SK-N-DZ (cell line): ENCODE results near the gene CDH13.

ENCODE experiments used
- DNase-seq: peaks from one replicate; pipeline ENCODE4 v3.0.0-alpha.2; 2015; ENCODE audit warnings: low spot score

CDH13 gene

DNA sequence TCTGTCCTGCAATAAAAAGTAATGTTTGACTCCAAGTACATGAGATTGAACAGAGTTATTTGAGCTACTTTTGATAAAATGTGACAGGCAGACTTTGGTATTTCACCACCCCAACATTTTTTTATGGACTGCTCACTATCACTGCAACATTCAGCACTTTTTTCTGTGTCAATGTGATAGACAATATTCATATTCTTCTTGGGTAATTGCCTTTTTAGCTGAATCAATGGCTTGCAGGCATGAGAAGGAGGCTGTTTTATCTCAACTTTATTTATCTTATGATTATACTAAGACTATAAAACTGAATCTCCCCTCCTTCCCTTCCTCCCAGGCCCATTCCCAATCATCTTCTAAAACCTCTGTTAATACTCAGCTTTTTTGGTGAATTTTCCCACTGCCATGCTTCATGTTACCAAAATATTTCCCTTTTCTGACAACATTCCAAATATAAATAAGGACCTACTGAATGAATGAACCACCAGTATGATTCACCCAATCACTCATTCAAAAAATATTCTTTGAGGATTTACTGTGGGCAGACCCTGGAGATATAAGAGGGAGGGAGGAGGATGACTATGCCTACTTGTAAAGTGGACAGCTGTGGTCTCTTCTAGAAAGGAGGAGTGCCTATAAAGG lies 67.6 kb downstream of the CDH13 start:
- no peak for DNase-seq

DNA sequence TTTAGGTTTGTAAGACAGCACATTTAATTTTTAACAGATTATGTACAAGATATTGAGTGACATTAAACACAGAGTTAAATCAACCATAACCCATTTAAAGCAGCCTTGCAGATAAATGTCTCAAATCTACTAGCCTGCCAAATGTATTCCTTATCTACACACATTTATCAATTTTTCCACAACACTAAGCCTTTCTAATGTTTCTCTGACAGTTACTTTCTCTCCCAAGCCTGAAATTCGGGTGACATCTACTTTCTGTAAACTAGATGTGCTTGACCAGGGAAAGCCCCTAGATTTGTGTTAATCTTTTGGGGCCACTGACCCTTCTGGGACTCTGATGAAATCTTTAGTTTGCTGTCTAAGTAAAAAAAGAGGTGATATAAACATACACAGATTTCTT lies 69.0 kb downstream of the CDH13 start:
- DNase-seq = peak; percentile 28

DNA sequence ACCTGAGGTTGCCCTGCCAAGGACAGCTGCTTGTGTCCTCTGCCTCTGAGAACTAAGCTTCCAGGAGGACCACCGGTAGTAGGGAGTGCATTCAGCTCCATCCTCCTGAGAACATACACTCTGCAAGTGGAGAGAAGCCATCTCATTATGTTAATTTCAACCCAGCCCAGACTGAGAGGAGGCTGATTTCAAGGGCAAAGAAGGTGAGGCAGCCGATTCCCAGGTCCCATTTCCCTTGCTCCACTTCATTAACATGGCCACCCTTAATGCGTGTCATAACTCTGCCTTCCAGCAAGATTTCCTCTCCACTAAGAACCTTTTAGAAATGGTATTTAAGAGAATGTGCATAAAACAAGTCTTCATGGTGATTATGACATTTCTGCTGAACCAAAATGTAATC lies 72.5 kb downstream of the CDH13 start:
- DNase-seq = no peak

DNA sequence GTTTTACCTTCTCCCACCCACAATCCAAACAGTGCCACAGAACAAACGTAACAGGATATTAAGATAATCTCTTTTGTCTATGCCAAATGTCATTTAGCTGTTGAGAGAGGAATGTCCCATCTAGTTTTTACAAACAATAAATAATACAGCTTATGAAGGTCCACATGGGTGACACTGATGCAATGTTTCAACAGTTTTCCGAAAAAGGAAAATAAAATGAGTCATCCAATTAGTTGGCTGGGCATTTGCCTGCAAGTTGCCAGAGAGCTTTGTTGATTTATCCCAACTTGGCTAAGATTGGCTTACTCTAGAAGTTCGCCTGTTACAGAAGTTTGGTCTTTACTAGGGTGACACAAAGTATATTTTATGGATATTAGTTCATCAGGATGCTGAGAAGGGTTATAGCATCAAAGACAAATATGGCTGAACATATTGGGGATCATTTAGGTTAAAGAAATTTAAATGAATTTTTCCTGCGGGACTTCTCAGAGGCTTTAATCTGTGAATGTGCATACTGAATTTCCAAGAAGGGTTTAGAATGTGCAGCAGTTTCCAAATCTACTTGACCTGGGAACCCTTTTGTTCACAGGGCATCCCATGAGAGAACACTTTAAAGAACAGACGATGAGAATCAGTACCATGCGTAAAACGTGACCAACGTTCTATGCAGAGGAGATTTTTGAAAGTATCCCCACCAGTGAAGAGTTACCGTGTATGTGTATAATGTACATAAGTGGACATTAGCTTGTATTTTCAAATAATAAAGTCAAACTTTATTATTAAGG lies 73.1 kb downstream of the CDH13 start:
- DNase-seq = no peak

DNA sequence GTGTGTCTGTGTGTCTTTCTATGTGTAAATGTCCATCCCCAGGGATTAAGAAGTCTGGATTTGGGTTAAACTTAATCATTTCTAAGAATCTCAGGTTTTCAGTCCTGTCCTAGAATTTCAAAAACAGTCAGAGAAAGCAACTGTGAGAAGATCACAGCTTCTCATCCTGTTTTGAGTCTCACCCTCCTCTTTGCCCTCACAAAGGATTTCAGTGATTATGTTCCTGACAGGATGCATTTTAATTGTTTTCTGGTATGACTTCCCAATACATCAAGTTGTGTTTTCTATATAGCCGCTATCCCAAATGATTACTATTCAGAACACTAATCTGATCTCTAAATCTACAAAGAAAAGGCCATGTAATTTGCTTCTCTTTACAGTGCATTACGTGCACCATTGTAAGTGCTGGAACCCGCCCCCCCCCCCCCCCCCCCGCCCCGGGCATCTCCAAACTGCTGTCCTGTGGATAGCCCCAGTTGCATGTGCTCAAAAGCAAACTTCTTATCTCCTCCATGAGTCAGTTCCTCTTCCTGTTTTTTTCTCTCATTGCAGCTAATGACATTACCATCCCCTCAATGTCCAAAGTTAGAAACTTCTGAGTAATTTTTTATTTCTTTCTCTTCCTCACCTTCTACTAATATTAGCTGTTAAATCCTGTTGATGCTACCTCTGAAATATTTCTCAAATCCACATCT lies 73.9 kb downstream of the CDH13 start:
- no peak for DNase-seq

DNA sequence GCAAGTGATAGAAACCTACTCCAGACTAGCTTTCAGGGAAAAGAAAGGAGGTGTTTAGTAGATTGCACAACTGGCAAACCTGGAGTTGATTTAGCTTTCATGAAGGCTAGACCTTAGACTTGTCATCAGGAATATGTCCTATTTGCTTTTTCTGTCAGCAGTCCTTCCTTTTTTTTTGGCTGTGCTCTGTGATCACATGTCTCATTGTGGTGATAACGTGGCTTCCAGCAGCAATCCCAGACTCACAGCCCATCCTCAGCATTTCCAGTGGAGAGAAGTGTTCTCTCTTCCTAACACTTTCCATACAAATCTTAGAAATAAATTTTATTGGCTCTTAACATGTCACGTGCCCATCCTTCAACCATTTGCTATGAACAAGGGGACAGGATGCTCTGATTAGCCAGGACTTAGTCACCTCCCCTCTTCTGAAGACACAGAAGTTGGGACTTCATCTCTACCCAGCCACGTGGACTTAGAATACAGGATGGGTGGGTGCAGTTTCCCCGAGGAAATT lies 74.7 kb downstream of the CDH13 start:
- DNase-seq = no peak

DNA sequence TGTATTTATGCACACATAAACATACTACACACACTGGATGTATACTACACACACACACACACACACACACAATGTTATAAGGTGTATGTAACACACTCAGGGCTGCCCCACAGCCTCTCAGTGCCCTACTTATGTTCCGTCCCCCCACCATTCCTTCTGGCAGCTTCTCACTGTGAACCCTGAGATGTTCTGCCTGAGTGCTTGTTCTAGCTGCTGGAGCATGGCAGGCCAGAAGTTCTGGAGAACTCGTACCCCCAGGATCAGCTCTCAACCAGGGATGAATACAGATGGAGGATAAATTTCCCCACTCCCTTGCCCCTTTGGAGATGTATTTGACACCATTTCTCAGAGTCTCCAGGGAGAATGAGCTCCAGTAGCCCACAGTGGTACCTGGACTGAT lies 76.4 kb downstream of the CDH13 start:
- no peak for DNase-seq

DNA sequence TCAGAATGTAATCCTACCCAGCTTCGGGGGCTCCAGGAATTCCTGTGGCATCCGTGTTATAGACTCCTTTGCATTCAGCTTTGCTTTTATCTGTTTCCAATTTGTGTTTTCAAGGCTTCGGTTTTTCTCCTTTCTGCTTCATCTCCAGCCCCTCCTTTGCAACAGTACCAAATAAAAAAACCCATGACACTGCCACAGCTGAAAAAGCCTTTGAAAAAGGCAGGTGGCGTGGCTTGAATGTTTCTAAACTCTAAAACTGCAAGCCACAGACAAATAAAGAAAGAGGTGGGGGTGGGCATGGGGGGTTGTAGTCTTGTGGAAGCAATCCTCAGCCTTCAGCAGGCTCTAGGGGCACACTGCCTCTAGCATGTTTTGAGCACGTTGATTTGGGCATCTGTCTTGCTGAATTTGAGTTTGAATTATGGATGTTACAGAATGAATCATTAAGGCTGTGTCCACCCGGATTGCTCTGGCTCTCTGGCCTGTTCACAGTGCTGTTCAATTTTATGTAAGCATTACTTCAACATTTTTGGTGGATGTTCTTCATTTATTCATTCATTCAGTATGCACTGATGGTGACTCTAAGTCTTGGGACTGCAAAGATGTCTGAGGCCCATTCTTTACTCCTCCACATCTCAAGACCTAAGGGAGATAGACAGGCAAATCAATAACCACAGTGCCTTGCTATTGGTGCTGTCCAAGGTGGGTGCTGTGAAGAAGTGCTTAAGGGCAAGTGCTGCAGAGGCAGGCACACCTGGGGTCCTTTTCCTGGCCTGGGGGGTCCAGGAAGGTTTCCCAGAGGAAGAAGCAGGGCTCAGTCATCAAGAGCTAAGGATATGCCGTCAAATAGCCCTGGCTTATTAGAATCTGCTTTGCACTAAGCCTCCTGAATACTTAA lies 77.4 kb downstream of the CDH13 start:
- no peak for DNase-seq

DNA sequence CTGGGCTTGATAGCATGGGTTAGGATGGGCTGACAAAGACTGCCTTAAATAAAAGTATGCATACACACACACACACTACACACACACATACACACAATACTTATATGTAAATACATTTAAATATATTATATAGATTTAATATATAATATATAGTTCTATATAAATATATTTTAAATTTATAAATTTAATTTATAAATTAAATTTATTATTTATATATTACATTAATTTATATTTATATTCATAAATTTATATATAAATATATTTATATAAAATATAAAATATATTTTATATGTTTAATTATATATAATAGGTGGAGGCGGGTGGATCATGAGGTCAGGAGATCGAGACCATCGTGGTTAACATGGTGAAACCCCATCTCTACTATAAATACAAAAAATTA lies 83.2 kb downstream of the CDH13 start:
- no peak for DNase-seq

DNA sequence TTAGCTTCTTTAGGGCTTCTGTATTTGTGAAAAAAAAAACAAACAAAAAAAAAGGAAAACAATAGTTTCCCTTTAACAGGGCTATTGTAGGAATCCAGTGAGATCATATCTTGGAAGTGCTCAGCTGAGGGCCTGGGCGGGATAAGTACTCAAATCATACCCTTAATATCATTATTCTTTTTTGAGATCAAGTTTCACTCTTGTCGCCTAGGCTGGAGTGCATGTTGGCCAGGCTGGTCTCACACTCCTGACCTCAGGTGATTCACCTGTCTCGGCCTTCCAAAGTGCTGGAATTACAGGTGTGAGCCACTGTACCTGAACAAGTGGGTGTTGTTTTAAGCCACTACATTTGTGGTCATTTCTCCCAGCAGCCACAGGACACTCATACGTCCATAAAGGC lies 87.0 kb downstream of the CDH13 start:
- DNase-seq = no peak

DNA sequence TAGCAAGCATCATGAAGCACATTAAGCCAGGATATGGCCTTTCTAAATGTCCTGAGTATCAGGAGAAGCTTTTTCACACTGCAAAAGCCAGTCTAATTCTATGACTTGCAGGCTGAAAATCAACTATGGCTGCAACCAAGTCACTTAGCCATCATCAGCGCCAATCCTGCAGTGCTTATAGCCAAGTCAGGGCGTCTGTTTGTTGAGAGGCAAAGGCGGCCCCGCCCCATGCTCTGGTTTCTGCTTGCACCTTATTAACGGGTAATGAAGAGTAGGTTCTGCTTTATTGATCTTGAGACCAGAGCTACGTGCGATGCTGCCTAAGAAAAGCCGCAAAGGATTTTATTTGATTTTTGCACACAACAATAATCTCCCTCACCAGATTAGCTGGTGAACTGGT lies 88.4 kb downstream of the CDH13 start:
- DNase-seq = no peak

DNA sequence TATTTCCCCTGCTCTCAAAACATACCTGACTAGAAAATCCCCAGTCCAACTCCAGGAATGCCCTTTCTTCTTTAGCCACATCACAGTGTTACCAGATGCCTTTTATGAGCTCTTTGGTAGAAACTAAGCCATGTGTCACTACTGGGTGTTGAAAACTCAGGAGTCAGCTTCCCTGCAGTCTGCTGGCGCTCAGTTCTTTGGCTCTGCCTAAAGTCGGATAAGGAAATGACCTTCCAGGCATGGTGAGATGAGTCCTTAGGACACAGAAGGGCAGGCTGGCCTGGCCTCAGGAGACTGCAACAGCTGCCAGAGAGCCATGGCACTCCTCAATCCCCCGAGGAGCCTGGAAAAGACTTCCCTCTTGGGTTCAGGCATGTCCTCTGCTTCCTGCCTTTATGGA lies 89.1 kb downstream of the CDH13 start:
- DNase-seq = no peak

DNA sequence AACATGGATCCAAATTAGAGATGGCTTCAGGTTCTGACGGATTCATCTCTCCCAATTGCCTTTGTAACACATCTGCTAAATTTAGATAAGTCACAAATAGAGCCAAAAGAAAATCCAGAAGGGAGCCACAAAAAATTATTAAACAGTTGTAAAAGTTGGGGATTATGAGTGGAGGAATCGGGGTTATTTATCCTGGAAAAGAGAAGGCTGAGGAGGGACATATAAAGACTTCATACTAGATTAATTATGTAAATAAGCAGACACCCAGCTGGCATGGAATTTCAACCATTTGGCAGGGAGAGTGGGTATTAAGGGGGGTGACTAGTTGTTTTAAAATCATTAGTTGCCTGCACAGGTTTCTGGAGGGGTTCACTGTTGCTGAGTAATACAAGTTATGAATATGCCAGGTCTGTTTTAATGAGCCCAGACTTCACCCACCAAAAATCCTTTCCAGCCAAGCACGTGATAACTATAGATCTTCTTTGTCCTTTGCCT lies 89.6 kb downstream of the CDH13 start:
- no peak for DNase-seq

DNA sequence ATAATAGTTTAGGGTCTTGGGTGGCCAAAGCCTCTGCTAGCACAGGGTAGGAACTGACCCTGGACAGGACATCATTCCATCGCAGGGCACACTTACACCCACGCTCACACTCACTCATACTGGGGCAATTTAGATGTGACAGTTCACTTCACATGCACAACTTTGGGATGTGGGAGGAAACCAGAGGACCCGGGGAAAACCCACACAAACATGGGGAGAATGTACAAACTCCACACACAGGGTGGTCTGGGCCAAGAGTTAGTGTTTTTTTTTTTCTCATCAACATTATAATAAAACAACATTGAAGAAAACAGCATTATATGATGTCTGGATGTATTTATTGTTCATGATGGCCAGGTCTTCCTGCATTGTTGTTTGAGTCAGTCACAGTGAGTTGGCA lies 93.6 kb downstream of the CDH13 start:
- DNase-seq = no peak

DNA sequence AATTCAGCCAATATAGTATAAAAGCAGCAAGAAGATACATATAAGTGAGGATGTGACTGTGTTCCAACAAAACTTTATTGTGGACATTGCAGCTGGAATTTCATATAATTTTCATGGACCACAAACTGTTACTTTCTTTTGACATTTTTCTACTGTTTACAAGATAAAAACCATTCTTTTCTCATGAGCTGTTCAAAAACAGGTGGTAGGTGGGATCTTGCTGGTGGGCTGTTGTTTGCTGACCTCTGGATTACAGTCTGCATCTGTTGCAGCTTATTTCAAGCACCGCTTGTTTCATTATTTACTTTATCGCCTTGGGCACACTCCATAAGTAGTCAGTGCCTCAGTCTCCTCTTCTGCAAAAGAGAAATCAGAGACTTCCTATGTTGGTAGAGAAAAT lies 99.5 kb downstream of the CDH13 start:
- DNase-seq = no peak

DNA sequence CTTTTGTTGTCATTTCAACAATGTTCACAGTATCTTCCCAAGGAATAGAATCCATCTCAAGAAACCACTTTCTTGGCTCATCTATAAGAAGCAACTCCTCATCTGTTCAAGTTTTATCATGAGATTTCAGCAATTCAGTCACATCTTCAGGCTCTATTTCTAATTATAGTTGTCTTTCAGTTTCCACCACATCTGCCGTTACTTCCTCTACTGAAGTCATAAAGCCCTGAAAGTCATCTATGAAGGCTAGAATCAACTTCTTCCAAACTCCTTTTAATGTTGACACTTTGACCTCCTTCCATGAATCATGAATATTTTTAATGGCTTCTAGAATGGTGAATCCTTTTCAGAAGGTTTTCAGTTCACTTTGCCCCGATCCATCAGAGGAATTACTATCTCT lies 102.1 kb downstream of the CDH13 start:
- no peak for DNase-seq

DNA sequence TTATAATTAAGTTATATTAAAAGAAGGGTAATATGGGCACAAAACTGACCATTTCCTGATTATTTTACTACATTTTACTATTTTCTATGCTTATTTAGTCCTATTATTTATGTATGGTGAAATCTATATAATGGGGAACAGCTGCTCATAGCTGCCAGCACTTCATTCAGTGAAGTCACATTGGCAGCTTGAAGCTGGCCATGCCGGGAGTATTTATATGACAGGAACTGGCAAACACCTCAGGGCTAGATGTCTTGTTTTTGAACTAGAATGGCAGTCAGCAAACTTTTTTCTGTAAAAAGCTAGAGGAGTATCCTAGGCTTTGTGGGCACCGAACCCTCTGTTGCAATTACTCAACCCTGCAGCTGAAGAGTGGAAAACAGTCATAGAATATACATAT lies 104.1 kb downstream of the CDH13 start:
- DNase-seq = no peak

DNA sequence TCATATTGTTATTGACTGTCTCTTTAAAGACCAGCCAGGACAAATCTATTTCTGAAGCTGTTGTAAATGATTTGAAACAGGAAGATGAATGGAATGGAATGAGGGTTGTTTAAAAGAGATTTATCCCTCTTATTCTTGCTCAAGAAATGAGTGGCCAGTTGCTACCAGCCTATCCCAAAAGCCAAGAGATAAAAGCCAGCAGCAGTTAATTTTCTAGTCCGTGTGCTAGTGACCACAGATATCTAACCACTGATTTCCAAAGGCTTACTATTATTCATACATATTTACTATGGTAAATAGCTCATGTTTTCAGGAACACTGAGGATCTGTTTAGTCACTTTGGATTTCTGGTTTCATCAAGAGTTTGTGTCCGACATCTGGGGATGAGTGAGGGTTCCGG lies 105.7 kb downstream of the CDH13 start:
- no peak for DNase-seq

DNA sequence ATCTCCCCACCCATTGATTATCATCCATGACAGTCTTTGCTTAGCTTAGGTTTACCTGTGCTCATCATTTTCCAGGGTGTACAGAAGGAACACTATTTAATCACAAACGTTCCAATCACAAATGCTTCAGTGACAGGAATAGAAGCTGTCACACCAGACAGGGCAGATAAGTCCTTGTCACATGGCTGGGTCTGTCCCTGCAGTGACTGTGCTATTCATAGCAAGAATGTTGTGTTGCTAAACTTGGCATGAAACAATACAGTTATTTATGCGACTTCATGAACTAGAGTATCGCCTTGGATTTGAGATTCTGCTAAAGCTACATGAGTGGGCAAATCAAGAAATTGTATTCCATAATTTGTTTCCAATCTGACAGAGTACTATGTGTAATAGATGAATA lies 108.4 kb downstream of the CDH13 start:
- no peak for DNase-seq

DNA sequence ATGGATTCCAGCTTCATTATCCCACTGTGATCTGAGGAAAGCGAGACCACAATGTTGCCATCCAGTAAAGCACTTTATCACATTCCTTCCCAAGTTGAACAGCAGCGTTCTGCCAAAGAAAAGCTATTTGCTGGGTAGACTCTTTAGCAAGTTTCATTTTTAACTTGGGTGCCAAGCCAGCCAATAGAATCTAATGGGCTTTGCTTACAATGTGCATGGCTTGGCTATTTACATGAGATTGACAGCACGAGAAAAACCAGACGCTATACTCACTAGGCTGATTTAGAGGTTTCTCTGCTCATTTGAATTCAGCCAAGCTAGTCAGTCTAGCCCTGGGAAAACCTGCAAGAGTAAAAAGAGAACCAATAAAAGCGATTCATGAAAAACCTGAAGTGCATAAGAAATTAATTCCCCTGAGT lies 108.9 kb downstream of the CDH13 start:
- DNase-seq = no peak

DNA sequence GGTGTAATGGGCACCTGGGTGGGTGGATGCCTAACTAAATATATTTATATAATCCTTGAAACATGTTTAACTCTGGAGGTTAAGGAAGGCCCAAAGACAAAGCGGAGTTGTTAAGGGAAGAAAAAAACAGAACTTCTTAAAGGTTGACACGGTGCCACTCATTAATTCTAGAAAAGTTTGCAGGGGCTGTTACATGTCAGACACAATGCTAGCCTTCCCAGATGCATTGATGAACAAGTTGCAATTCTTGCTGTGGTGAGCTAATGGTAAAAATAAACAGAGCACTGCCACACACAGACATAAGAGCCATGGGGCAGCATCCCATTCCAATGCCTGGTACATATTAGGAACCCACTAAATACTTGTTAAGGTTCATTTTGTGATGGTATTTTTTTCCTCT lies 109.5 kb downstream of the CDH13 start:
- no peak for DNase-seq

DNA sequence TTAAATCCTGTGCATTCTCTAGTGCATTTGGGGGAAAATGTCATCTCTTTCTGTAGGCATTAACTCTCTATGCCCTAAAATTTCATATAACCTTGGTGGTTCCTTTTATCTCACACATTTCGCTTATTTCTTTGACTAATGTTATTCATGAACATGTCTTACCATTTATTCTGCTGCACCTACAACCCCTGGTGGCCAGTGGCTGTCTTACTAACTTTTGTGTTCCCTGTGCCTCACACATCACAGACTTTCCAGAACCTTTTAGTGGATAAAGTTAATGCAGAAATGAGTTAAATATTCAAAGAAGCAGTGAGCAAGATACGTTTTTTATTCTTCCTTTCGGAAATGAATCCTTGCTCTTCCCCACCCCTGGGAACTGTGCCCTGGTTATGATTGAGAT lies 111.9 kb downstream of the CDH13 start:
- no peak for DNase-seq
